NOMO-1 (cell line): ENCODE measurements around the gene SMIM33.
"Not testable (repeated sequence)": the region's sequence is repeated elsewhere in the genome, so short reads cannot be mapped to it uniquely, and the experiment has no call there.

ENCODE experiments used
- DNase-seq, 2 experiments: peaks; one replicate each; lab custom pipeline; 2025; ENCODE audit not compliant: unreplicated experiment in 2 of 2; lab: John Stamatoyannopoulos, UW

The SMIM33 gene

DNA sequence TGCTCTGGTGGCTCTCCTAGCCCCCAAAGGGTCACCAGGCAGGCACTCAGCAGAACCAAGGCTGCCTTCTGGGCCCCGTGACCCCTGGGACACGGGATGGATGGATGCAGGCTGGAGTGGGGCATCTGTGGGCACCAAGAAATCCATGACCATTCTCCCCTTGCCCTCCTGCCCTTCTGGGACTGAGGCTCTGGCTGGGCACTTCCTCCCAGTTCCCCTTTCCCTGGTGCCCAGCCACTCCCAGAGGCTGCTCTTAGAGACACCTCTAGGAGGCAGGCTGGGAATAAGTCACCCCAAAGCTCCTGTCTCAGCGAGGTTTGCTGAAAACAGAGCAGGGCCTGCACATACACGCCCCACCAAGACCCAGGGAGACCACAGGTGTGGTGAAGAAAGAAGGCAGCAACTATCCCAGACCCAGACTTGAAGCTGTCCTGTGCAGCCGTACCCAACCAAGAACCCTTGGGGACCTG, 10.8 kb downstream of the SMIM33 start:
- DNase-seq = peak in 1 of 2 experiments; percentile 40

DNA sequence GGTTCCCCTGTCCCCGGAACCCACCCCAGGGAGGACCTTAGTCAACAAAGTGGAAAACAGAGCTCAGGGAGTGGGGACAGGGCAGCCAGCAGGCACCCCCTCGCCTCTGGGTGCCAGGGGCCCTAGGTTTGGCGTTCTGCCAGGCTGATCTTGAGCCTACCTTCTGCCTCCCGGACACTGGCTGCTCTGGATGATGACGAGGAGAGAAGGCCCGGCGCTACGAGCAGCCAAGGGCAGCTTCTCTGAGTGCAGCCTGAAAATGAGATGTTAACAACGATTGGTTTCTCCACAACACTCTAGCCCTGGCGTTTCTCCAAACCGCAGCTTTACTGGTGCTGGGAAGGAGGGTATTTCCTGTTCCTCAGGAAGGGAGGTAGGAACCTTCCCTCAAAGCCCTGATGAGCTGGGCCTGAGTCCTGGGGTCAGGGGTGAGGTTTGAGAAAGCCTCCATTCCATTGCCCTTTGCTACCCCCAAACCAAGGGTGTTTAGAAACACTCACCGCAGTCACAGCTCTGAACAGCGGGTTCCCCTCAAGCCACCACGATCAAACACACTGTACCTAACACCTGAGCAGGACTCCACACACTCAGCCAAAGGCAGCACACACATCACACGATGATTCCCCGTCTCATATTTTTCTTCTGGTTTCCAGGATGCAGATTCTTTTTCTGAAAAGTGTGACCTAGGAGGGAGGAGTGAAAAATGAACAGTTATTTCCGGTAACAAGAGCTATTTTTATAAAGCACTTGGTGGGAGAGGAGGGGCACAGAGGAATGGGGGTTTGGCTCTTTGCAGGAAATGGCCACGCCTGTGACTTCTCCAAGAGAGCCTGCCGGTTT, 11.5 kb downstream of the SMIM33 start, which contains the start of gene STING1:
TSS of gene STING1 (minus strand) at position 709 of the 840 bp plus-strand sequence. CDS start 1,054 bp downstream, outside the sequence.
- DNase-seq = peak; percentile 78 to 87

DNA sequence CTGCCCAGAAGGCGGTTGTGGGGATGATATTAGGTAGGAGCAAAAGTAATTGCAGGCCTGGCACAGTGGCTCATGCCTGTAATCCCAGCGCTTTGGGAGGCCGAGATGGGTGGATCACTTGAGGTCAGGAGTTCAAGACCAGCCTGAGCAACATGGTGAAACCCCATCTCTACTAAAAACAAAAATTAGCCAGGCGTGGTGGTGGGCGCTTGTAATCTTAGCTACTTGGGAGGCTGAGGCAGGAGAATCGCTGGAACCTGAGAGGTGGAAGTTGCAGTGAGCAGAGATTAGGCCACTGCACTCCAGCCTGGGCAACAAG, 12.0 kb downstream of the SMIM33 start:
- DNase-seq = not testable (repeated sequence)

DNA sequence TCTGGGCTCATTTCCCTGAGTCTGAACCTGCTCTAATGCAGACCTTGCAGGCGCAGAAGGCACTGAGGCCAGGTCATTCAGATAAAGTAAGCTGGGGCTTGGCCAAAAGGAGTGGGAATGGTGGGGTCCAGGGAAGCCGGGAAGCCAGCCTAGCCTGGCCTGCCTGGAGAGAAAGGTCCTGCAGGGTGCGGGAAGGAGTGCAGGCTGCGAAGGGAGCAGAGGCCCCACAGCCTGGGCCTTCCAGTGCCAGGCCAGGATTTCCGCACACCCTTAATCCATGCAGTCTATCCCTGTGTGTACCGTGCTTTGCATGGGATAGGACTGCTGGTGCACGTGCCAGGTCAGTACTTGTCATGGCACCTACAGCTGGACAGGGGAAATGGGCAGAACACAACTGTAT, 15.4 kb downstream of the SMIM33 start:
- DNase-seq = no peak

DNA sequence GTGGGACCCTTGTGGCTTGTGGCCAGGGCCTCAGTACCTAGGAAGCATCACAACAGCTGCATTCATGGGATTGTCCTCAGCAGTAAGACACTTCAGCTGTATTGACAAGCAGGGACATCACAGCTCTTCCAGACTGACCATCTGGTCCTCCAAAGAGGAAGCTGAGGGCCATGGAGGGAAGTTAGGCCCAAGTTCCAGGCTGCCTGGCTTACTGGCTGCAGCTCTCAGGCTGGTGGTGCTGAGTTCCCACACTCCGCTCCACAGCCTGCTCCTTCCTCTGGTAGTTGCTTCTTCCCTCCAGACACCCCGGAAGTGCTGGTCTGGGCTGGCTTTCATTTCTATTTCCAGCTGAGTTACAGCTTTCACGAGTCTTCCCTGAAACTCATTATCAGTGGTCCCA, 17.5 kb downstream of the SMIM33 start:
- DNase-seq = no peak

DNA sequence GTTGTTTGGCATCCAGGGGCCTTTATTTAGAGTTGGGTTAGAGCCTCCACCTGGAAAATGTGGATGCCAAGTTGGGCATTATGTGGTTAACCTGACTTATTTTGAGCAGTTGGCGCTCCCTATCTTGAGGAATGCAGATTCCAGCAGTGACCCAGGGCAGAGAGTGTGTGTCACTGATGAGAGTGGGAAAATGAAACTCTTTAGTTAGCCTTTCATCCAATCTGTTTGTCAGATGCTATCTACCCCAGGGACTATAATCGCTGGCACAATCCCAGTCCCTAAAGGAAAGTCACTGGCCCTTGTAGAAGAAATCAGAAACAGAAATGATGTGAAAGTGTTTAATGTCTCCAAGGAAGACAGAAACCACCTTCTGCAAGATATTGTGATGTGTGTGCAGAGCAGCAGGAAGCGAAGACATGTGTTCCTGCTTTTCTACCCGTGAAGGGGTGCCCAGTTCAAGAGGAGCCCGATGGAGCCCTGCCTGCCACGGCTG, 21.9 kb downstream of the SMIM33 start:
- no peak for DNase-seq

DNA sequence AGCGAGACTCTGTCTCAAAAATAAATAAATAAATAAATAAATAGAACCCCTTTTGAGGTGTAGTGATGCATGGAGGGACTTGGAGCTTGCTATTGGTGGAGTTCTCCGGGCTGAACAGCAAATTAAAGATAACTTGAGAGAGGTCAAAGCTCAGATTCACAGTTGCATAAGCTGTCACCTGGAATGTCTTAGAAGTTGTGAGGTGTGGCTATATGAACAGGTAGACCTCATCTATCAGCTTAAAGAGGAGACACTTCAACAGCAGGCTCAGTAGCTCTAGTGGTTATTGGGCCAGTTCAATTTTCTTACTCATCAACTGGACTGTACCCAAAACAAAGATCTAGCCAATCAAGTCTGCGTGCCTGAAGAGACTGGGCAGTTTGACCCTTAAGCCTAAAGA, 23.5 kb downstream of the SMIM33 start:
- DNase-seq = no peak

DNA sequence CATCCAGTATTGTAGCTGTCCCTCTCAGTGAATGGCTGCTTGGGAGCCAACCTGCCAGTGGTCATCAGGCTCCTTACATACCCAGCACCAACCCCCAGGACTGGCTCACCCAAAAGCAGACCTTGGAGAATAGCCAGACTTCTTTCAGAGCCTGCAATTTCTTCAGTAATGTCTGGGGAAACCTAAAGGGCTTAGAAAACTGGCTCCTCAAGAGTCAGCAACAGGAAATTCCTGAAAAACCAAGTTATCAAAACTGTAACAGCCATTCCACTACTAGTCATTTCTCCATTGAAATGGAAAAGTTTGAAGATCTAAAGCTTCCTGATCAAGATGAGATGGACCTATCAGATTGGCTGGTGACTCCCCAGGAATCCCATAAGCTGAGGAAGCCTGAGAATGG, 24.0 kb downstream of the SMIM33 start:
- DNase-seq = no peak

DNA sequence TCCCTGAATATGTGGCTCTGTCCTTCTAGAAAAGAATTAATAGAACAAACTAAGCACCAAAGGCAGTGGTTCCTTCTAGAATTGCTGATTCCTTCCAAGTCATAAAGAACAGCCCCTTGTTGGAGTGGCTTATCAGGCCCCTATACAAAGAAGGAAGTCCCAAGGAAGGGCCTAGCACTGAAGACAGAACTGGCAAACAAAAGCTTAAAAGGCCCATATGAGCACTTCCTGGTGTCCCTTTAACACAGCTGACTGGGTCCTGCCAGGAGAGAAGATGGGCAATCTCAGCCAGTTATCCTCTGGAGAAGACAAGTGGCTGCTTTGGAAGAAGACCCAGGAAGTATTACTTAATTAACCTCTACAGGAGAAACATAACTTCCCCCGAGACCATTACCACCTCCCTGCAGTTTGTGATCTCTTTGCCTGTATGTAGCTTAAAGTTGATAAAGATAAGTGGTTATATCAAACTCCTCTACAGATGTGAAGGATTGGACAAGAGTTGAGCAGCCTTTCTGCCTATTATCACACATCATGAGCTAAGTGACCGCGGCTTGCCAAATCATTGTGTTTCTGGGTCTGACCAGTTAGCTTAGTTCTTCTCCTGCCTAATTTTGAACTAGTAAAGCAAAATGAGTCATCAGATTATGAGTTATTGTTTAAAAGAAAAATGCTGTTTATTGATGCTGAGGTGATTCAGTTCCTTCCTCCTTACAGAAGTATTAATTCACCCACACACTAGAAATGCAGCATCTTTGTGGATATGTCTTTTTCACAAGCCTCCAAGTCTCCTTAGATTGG, 25.0 kb downstream of the SMIM33 start:
- peak in 1 of 2 experiments; percentile 62 for DNase-seq

DNA sequence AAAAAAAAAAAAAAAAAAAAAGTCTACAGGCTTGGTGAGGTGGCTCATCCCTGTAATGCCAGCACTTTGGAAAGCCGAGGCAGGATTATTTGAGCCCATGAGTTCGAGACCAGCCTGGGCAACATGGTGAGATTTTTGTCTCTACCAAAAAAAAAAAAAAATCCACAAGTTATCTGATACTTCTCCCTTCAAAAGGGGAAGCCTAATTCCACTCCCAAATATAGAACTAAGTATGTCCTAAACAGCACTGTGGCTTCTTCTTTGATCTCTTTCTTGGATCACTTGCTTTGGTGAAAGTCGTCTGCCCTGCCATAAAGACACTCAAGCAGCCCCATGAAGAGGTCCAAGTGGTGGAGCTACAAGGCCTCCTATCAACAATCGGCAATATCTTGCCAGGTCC, 30.6 kb downstream of the SMIM33 start:
- peak; percentile 21 to 58 for DNase-seq

DNA sequence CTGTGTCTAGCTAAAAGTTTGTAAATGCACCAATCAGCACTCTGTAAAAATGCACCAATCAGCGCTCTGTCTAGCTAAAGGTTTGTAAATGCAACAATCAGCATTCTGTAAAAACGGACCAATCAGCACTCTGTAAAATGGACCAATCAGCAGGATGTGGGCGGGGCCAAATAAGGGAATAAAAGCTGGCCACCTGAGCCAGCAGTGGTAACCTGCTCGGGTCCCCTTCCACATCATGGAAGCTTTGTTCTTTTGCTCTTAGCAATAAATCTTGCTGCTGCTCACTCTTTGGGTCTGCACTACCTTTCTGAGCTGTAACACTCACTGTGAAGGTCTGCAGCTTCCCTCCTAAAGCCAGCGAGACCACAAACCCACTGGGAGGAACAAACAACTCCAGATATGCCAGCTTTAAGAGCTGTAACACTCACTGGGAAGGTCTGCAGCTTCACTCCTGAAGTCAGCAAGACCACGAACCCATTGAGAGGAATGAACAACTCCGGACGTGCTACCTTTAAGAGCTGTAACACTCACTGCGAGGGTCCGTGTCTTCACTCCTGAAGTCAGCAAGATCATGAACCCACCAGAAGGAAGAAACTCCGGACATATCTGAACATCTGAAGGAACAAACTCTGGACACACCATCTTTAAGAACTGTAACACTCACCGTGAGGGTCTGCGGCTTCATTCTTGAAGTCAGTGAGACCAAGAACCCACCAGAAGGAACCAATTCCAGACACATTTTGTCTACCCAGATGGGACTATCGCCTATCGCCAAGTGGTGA, 32.4 kb downstream of the SMIM33 start:
- not testable (repeated sequence) for DNase-seq

DNA sequence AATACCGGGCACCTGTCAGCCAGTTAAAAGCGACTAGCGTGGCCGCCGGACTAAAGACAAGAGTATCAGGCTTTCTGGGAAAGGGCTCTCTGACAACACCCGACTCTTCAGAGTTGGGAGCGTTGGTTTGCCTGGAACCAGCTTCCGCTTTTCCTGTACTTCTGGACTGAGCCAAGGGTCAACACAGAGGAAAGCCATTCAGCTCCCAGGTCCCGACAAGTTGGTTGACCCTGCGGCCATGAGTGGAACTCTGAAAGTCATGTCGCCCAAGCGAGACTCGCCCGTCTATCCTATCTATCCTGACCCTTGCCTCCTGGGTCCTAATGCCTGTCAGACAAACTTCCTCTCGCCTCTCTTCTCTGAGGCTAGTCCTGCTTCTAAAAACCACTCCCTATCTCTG, 33.1 kb downstream of the SMIM33 start:
- DNase-seq = peak; percentile 10 to 36

DNA sequence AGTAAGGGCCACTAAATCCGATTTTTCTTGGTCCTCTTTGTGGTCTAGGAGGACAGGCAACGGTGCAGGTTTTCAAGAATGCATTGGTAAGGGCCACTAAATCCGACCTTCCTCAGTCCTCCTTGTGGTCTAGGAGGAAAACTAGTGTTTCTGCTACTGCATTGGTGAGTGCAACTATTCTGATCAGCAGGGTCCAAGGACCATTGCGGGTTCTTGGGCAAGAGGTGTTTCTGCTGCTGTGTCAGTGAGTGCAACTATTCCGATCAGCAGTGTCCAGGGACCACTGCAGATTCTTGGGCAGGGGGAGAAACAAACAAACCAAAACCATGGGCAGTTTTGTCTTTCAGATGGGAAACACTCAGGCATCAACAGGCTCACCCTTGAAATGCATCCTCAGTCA, 33.9 kb downstream of the SMIM33 start:
- not testable (repeated sequence) for DNase-seq

DNA sequence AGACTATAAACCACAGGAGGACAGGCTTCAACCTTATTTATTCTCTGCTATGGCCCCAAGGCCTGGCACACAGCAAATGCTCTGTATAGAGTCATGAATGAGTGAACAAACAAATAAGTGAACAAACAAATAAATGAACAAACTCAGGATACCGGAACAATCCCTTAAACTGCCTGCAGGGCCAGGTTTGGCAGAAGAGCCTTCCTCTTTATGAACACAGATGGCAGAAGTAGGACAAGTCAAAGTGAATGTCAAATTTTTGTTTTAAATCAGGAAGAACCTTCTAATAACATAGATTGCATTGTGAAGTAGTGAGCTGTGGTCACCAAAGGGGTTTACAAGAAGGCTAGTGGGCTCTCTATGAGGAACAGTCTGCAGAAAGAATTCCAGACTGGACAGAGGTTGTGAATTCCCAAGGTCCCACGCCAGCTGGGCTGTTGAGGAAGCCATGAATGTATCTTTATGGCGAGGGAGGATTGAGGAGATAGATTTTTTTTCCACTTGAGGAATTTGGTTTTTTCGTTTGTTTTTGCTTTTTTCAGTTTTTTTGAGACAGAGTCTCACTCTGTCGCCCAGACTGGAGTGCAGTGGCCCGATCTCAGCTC, 42.1 kb downstream of the SMIM33 start:
- no peak for DNase-seq

DNA sequence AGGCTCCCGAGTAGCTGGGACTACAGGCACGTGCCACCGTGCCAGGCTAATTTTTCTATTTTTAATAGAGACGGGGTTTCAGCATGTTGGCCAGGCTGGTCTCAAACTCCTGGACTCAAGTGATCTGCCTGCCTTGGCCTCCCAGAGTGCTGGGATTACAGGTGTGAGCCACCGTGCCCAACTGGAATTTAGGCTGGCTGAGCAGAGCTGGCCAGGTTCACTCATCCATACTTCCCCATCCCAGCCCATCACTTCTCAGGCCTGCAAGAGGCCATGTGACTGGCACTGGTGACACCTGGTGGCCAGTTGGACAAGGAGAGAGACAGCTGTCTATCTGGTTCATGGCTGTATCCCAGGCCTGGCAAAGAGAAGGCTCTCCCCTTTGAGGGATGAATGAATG, 42.6 kb downstream of the SMIM33 start:
- peak; percentile 60 to 68 for DNase-seq

DNA sequence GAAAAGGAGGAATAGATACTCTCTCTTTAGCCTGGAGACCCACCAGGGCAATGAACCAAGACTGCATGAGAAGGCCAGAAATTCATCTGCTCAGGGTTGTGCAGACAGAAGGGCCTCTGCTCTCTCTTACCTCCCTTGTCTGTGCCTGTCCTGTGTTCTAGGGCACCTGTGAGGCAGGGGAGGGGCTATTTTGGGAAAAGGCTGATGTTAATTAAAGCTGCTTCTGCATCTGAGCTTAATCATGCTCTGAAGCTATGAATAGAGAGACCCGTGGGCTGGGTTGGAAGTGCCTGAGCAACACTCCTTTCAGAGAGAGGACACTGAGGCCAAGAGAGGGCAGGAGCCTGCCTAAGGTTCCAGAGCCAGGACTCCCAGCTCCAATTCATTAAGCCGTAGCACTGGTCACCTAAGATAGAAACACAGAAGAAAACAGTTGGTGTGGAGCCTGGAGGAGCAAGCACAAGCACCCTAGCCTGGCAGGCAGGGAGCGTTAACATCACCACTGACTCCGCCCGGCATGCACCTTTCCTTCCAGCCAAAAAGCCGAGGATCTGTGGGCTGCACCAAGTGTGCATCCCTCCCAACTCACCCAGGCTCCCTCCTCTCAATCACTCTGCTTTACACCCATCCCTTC, 43.2 kb downstream of the SMIM33 start:
- no peak for DNase-seq

DNA sequence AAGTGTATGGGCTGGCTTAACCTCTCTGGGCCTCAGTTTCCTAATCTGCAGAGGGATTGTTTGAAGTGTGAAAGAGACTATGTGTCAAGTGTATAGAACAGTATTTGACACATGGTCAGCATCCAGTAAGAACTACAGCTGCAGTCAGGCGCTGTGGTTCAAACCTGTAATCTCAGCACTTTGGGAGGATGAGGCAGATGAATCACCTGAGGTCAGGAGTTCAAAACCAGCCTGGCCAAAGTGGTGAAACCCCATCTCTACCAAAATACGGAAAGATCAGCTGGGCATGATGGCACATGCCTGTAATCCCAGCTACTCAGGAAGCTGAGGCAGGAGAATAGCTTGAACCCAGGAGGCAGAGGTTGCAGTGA, 43.7 kb downstream of the SMIM33 start:
- no peak for DNase-seq

DNA sequence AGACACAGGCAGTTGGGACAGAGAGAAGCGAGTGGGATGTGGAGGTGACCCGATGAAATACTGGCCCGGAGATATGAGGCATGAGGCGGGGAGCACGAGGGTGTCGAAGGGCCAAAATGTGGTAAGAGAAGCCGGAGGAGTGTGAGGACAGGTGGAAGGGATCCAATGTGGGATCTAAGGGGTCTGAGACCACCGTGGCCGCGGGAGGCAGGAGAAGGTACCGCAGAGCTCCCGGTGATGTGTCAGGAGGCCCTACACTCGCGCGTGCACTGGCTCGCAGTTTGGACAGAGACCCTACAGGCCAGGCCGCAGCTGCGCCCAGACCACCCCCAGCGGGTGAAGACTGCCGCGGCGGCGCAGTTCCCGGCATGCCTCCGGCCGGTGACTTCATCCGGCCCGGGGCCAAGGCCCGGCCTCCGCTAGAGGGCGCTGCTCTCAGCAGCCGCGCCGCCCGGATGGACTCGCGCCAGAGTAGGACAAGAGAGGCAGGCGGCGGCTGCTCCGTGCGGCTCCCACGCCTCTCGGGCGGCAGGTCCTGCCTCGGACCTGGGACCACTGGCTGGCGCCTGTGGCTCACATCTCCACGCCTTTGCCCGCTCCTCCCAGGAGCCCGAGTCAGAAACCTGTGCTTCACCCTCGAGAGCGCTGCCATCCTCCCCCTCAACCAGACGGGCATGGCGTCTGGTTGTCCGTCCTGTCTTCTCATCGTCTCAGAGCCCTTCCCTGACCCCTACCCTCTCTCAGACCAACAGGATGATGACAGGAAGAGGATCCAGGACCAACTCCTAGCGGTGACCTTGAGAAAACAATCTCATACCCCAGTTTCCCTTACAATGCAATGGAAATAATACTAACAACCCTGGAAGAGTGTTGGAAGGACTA, 47.1 kb downstream of the SMIM33 start:
- DNase-seq = peak; percentile 76 to 91
